H1 (cell line): ENCODE measurements around the gene IRAK3. TPM values are rescaled to one million over a fixed set of nuclear protein-coding genes. Genes with fewer than 3 reads are reported as not detected.

ENCODE experiments used
- CTCF ChIA-PET: fragments of 300-600 bp; sonication (Branson Sonifier 250); formaldehyde crosslinking; loops from one replicate; lab custom pipeline; 2021; ENCODE audit not compliant: partially characterized antibody; lab: Charles Lee
- POLR2A ChIA-PET: fragments of 300-600 bp; sonication (Branson Sonifier 250); formaldehyde crosslinking; loops from one replicate; lab custom pipeline; 2021; ENCODE audit warnings: inconsistent platforms; ENCODE audit not compliant: partially characterized antibody; lab: Charles Lee
- DNase-seq, 2 experiments: peaks; one replicate each; pipeline versions ENCODE4 v3.0.0 to v3.0.0-alpha.2; 2010 to 2022; ENCODE audit warnings: low spot score in 2 of 2, low read depth in 1 of 2, mixed read lengths in 1 of 2
- FAIRE-seq: peaks from 2 replicates; lab custom pipeline; 2011; peaks lifted over from hg19 to GRCh38; lab: Jason Lieb, UNC
- H2AFZ ChIP-seq: 2 replicates; pipeline ENCODE4 v1.8.1; 2012; ENCODE audit warnings: low read length, inconsistent platforms
- H2AK5ac ChIP-seq: 2 replicates; pipeline ENCODE4 v1.6.1; 2013; ENCODE audit warnings: low read depth, low read length
- H2BK120ac ChIP-seq: replicated peaks from 2 replicates; pipeline ENCODE3; 2013; ENCODE audit warnings: low read depth, low read length, inconsistent platforms
- H2BK12ac ChIP-seq: 2 replicates; pipeline ENCODE4 v1.6.1; 2013; ENCODE audit warnings: low read depth, low read length
- H2BK15ac ChIP-seq: 2 replicates; pipeline ENCODE4 v1.6.1; 2013; ENCODE audit warnings: low read length
- H2BK20ac ChIP-seq: 2 replicates; pipeline ENCODE4 v1.6.1; 2013; ENCODE audit warnings: low read length
- H2BK5ac ChIP-seq: 2 replicates; pipeline ENCODE4 v1.6.1; 2013; ENCODE audit warnings: low read depth, low read length
- H3K14ac ChIP-seq: 2 replicates; pipeline ENCODE4 v1.6.1; 2013; ENCODE audit warnings: inconsistent platforms; ENCODE audit not compliant: insufficient read length
- H3K18ac ChIP-seq: 2 replicates; pipeline ENCODE4 v1.6.1; 2013; ENCODE audit warnings: low read length; ENCODE audit errors: extremely low read depth
- H3K23ac ChIP-seq: 2 replicates; pipeline ENCODE4 v1.6.1; 2013; ENCODE audit warnings: inconsistent platforms; ENCODE audit not compliant: insufficient read length
- H3K23me2 ChIP-seq: 2 replicates; pipeline ENCODE4 v1.6.1; 2013; ENCODE audit warnings: low read depth, low read length
- H3K27ac ChIP-seq: 2 replicates; pipeline ENCODE4 v1.6.1; 2011; ENCODE audit warnings: low read depth, low read length, inconsistent platforms
- H3K27me3 ChIP-seq, 4 experiments: replicated peaks in 1 of 4; 1 replicate in 1 of 4; 2 replicates in 3 of 4; pipeline versions ENCODE4 v1.6.1 to v1.8.1; 2011 to 2013; ENCODE audit warnings: low read length in 3 of 4, mild to moderate bottlenecking in 3 of 4, inconsistent platforms in 2 of 4, mixed read lengths in 2 of 4, moderate library complexity in 1 of 4; ENCODE audit not compliant: control insufficient read depth in 3 of 4, insufficient read depth in 3 of 4; ENCODE audit errors: extremely low read depth in 1 of 4
- H3K36me3 ChIP-seq, 4 experiments: 2 replicates each; pipeline versions ENCODE4 v1.6.1 to v1.8.1; 2011 to 2013; ENCODE audit warnings: mild to moderate bottlenecking in 4 of 4, low read length in 3 of 4, moderate library complexity in 2 of 4, control low read depth in 1 of 4, inconsistent platforms in 1 of 4; ENCODE audit not compliant: insufficient read depth in 4 of 4, control insufficient read depth in 2 of 4
- H3K4ac ChIP-seq: replicated peaks from 2 replicates; pipeline ENCODE3; 2013; ENCODE audit warnings: low read length, low read depth, mixed read lengths, inconsistent platforms; ENCODE audit not compliant: insufficient read length
- H3K4me1 ChIP-seq, 4 experiments: replicated peaks in 1 of 4; 1 replicate in 1 of 4; 2 replicates in 3 of 4; pipeline versions ENCODE4 v1.6.1 to v1.8.1; 2011 to 2013; ENCODE audit warnings: low read length in 3 of 4, inconsistent platforms in 2 of 4, mixed read lengths in 1 of 4; ENCODE audit not compliant: insufficient read depth in 4 of 4, control insufficient read depth in 3 of 4
- H3K4me2 ChIP-seq, 2 experiments: 2 replicates each; pipeline versions ENCODE4 v1.6.1 to v1.8.1; 2011 to 2013; ENCODE audit warnings: low read depth in 2 of 2, low read length in 2 of 2, control low read depth in 1 of 2, inconsistent platforms in 1 of 2, mild to moderate bottlenecking in 1 of 2; ENCODE audit not compliant: insufficient read depth in 1 of 2
- H3K4me3 ChIP-seq, 4 experiments: fragments of 200-600, 300-600 bp in 1 of 4; sonication (generic), shearing (Covaris generic), sonication (Bioruptor Twin) in 1 of 4; 2 replicates each; pipeline versions ENCODE4 v1.5.1 to v1.8.1; 2011 to 2016; ENCODE audit warnings: low read length in 4 of 4, low read depth in 3 of 4, control low read depth in 2 of 4, inconsistent platforms in 2 of 4, mild to moderate bottlenecking in 2 of 4, mixed read lengths in 1 of 4, moderate library complexity in 1 of 4; ENCODE audit not compliant: insufficient read depth in 2 of 4; ENCODE audit errors: extremely low read depth in 1 of 4
- H3K56ac ChIP-seq: replicated peaks from 2 replicates; pipeline ENCODE3; 2013; ENCODE audit warnings: low read depth, mild to moderate bottlenecking, mixed read lengths, low read length, inconsistent platforms; ENCODE audit not compliant: insufficient read length
- H3K79me1 ChIP-seq: 2 replicates; pipeline ENCODE4 v1.6.1; 2013; ENCODE audit warnings: low read depth, low read length, control low read depth
- H3K79me2 ChIP-seq, 2 experiments: 2 replicates each; pipeline versions ENCODE4 v1.6.1 to v1.8.1; 2012 to 2013; ENCODE audit warnings: low read length in 2 of 2, mild to moderate bottlenecking in 2 of 2, inconsistent platforms in 1 of 2; ENCODE audit not compliant: insufficient read depth in 2 of 2, control insufficient read depth in 1 of 2
- H3K9ac ChIP-seq, 4 experiments: replicated peaks in 1 of 4; 1 replicate in 1 of 4; 2 replicates in 3 of 4; pipeline versions ENCODE4 v1.6.1 to v1.8.1; 2011 to 2013; ENCODE audit warnings: low read depth in 3 of 4, low read length in 3 of 4, control low read depth in 2 of 4, mild to moderate bottlenecking in 2 of 4, moderate library complexity in 2 of 4, inconsistent platforms in 1 of 4; ENCODE audit errors: extremely low read depth in 1 of 4
- H3K9me3 ChIP-seq, 2 experiments: 2 replicates each; pipeline versions ENCODE4 v1.6.1 to v1.8.1; 2012 to 2013; ENCODE audit warnings: mild to moderate bottlenecking in 2 of 2, moderate library complexity in 2 of 2, control low read depth in 1 of 2, inconsistent platforms in 1 of 2, low read depth in 1 of 2, low read length in 1 of 2, mixed read lengths in 1 of 2; ENCODE audit not compliant: insufficient read depth in 2 of 2
- H4K20me1 ChIP-seq, 2 experiments: replicated peaks in 1 of 2; 2 replicates each; pipeline versions ENCODE3 to v1.8.1; 2011 to 2013; ENCODE audit warnings: inconsistent platforms in 2 of 2, low read length in 2 of 2, mild to moderate bottlenecking in 1 of 2; ENCODE audit not compliant: insufficient read depth in 2 of 2, control insufficient read depth in 1 of 2
- H4K5ac ChIP-seq: 2 replicates; pipeline ENCODE4 v1.6.1; 2013; ENCODE audit warnings: low read length, low read depth, mixed read lengths, inconsistent platforms; ENCODE audit not compliant: insufficient read length
- H4K8ac ChIP-seq: 2 replicates; pipeline ENCODE4 v1.8.0; 2013; ENCODE audit warnings: mild to moderate bottlenecking, moderate library complexity, low read length, inconsistent platforms; ENCODE audit not compliant: insufficient read depth; ENCODE audit errors: extremely low read depth
- H4K91ac ChIP-seq: replicated peaks from 2 replicates; pipeline ENCODE3; 2013; ENCODE audit warnings: low read length, mixed read lengths, inconsistent platforms; ENCODE audit not compliant: insufficient read length
- CTBP2 ChIP-seq: IDR thresholded peaks from 2 replicates; pipeline ENCODE4 v1.7.0; 2011; ENCODE audit warnings: borderline replicate concordance, mild to moderate bottlenecking, moderate library complexity, mixed read lengths, low read length; ENCODE audit not compliant: insufficient read depth, insufficient read length
- SUZ12 ChIP-seq: fragments of 200-600 bp; sonication (generic); IDR thresholded peaks from 2 replicates; pipeline ENCODE4 v1.6.1; 2012; ENCODE audit warnings: mild to moderate bottlenecking, inconsistent platforms, low read length, moderate library complexity, mixed read lengths
- WGBS, 2 experiments: shearing (Covaris generic) in 1 of 2; methylation state at CpG; one replicate each; pipeline versions ENCODE4 v1.1.6 to v1.1.7; 2013 to 2015; ENCODE audit warnings: low lambda C conversion rate in 2 of 2, mixed read lengths in 2 of 2, inconsistent platforms in 1 of 2, low coverage in 1 of 2, missing lambda C conversion rate in 1 of 2; ENCODE audit not compliant: insufficient replicate concordance in 2 of 2, insufficient coverage in 1 of 2, insufficient read length in 1 of 2; ENCODE audit errors: extremely low coverage in 1 of 2, missing lambda C conversion rate in 1 of 2; 5-methylcytosine and 5-hydroxymethylcytosine counted together
- polyA plus RNA-seq, 7 experiments: library from polyadenylated mRNA; depleted of rRNA in 3 of 7; stranded (reverse) in 5 of 7; unstranded in 2 of 7; fragments of >200 nt in 5 of 7; fragments of 200-250 nt in 2 of 7; gene quantifications; 1 replicate in 5 of 7; 2 replicates in 1 of 7; 4 replicates in 1 of 7; pipeline versions ENCODE4 v1.2.1 to v1.2.3, GENCODE V29; 2011 to 2013; ENCODE audit warnings: missing spikeins in 2 of 7, mixed read lengths in 2 of 7
- total RNA-seq: library from RNA; stranded (reverse); fragmentation: NEBNext Ultra II Directional; extraction: Animal tissue kit (Norgen Biotek cat#: 25700); gene quantifications from 2 replicates; pipeline ENCODE4 v1.2.1, GENCODE V29; 2021

Gene IRAK3
- total and polyA plus RNA-seq, 2 of the 8 experiments (the other 6 are each of a cell fraction or from before 2014, with no cell fraction given) = 0.51 to 2.2 TPM

DNA sequence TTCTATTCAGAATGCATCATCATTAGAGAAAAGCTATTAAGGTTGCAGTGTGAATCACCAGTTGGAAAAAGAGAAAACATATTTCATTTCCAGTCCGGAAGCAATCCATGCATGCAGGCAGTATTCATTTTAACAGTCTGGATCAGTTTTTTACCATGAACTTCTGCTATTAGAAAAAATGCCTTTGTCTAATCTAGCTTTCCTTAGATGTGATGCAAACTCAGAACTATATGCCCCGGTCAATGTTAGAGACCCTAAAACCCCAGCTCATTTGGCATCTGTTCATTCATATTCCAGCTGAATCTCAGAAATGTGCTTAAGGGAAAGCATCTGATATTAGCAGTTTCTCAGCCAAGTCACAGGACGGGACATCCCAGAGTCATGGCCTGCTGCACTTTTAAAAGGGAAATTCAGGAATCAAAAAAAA lies 8.5 kb downstream of the IRAK3 start:
- peaks cover 0 to 5% of the 10 kb centered on the region in 2 experiments; a peak in 1 of 4 replicates for H3K9me3 ChIP-seq
- no peak overlapping the region for H2AK5ac ChIP-seq
- H4K8ac ChIP-seq = no peak overlapping the region
- H3K23ac ChIP-seq = no peak overlapping the region
- H3K14ac ChIP-seq = no peak overlapping the region
- no peaks in the 10 kb centered on the region for H3K27me3 ChIP-seq
- H3K9ac ChIP-seq = no peak overlapping the region
- no peak overlapping the region for H3K4me3 ChIP-seq
- no peak overlapping the region for H3K56ac ChIP-seq
- H3K4ac ChIP-seq = no peak overlapping the region
- no peaks in the 10 kb centered on the region for H3K23me2 ChIP-seq
- no peak overlapping the region for H4K91ac ChIP-seq
- no peaks in the 10 kb centered on the region for H3K79me1 ChIP-seq
- H4K5ac ChIP-seq = no peak overlapping the region
- no peak overlapping the region for H2BK5ac ChIP-seq
- no peak overlapping the region for H2BK15ac ChIP-seq
- H2BK12ac ChIP-seq = no peak overlapping the region
- H2AFZ ChIP-seq = no peak overlapping the region
- 76% methylated on average over 3 of the region's 3 CpGs; no CpG with 5 or more reads in 1 of the 2 experiments for WGBS, 2 experiments
- no peak overlapping the region for H3K4me2 ChIP-seq
- no peak overlapping the region for H3K27ac ChIP-seq
- POLR2A ChIA-PET = interaction anchor here (0.7 to 1.7 kb wide), 3 partner anchors 10 to 52 kb away, joined by 3 to 4 read pairs (median 3); no protein-coding TSS in a partner anchor
- DNase-seq = no peak
- no peak overlapping the region for H2BK120ac ChIP-seq
- peaks cover 0 to 5% (median 3%) of the 10 kb centered on the region in 4 experiments; a peak in 3 of 7 replicates for H3K4me1 ChIP-seq
- no peaks in the 10 kb centered on the region for H3K79me2 ChIP-seq
- H2BK20ac ChIP-seq = no peak overlapping the region
- H3K36me3 ChIP-seq = no peaks in the 10 kb centered on the region
- CTCF ChIA-PET = interaction anchor here (0.6 to 1.1 kb wide), 2 partner anchors 28 to 102 kb away, joined by 3 to 4 read pairs; partner anchors contain the start of gene TMBIM4
- no peaks in the 10 kb centered on the region for H4K20me1 ChIP-seq
- FAIRE-seq = no peak
- no peak overlapping the region for H3K18ac ChIP-seq
- no peak for TF ChIP-seq CTBP2
- no peak for TF ChIP-seq SUZ12
